GM12801 (cell line): ENCODE measurements around the gene NTRK3.

ENCODE experiments used
- TF ChIP-seq, protein P1 (sequence below): IDR thresholded peaks from one replicate; pipeline ENCODE4 v1.5.1; 2011; ENCODE audit warnings: control low read depth; ENCODE audit not compliant: insufficient read length; ENCODE audit errors: extremely low read depth

Gene NTRK3

DNA sequence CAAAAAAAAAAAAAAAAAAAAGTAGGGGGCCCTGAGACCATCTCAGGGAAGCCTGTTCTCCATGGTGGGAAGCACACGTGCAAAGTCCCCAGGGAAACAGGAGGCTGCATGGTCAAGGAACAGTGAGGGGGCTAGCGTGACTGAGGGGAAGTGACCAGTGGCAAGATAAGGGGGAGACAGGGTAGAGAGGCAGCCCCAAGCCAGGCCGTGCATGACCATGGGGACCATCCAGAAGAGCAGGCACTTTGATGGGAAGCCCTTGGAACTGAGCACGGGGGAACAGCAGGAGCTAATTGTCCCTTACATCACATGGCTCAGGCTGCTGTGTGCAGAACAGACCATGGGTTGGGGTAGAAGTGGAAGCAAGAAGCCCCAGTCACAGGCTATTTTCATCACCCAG is 196.2 kb downstream of the NTRK3 start:
- TF ChIP-seq, protein P1, sequence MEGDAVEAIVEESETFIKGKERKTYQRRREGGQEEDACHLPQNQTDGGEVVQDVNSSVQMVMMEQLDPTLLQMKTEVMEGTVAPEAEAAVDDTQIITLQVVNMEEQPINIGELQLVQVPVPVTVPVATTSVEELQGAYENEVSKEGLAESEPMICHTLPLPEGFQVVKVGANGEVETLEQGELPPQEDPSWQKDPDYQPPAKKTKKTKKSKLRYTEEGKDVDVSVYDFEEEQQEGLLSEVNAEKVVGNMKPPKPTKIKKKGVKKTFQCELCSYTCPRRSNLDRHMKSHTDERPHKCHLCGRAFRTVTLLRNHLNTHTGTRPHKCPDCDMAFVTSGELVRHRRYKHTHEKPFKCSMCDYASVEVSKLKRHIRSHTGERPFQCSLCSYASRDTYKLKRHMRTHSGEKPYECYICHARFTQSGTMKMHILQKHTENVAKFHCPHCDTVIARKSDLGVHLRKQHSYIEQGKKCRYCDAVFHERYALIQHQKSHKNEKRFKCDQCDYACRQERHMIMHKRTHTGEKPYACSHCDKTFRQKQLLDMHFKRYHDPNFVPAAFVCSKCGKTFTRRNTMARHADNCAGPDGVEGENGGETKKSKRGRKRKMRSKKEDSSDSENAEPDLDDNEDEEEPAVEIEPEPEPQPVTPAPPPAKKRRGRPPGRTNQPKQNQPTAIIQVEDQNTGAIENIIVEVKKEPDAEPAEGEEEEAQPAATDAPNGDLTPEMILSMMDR, result no peak

DNA sequence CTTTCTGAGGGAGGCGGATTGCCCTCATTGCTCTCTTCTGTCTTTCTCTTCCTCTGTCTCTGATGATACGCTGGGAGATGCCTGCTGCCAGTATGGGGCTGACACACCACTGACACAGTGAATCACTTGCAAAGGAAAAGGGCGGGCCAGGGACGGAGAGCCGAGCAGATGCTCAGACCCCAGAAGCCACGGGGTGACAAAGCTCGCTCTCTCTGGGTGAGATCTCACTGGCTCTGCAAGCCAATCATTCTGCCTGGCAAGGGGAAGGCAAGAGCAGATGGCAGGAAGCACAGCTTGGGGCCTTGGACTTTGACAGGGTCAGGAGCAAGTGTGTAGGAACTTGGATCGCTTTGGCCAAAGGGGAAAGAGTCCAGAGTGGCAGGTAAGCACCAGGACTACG is 198.7 kb downstream of the NTRK3 start:
- TF ChIP-seq, protein P1, result no peak

DNA sequence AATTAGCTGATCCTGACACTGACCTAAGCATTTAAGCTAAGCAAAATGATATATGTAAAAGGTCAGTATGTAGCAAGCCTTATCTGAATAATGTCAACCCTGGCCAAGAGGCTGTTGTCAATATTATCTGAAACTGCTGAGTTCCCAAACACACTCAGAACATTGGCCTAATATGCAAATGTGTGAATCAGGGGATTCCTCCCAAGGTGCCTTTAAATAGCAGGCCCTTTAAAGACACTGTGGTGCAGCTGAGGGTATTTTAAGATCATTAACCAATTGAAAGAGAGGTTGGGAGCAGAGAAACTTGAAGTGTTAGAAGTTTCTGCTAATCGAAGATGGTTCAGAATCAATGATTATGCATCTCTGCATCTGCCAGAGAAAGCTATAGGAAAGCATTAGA is 207.0 kb downstream of the NTRK3 start:
- TF ChIP-seq, protein P1, result no peak

DNA sequence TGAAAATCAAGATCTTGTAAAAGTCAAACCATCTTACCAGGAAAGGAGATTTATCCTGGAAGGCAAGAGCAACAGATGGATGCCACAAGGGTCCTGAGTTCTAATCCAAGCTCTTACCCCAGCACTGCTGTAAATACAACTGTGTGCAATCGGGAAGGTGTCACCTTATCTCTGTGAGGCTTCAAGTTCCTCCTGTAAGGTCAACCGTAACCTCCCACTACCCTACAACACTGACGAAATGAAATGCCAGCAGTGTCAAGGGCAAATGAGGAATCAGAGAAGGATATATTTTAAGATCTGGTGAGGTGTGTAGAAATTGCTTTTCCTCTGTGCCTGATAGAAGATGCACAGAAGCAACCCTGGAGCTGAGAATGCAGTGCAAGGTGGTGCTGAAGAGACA is 207.8 kb downstream of the NTRK3 start:
- TF ChIP-seq, protein P1, result no peak

DNA sequence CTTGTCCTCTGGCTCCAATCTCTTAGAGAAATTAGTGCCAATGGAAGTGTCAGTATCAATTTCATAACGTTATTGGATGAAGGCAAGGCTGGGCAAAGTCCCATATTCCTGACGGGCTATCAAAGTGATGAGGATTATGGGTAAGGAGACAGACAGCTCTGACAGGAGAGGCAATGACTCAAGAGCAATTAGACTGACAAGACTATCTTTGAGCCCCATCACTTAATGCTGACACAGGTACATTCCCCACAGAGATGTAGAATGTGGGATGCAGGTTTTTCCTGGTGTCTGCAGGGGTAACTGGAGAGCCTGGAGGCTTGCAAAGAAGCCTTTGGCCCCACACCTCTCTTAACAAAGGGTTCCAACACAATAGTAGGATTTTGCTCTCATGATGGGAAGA is 208.3 kb downstream of the NTRK3 start:
- TF ChIP-seq, protein P1, result no peak

DNA sequence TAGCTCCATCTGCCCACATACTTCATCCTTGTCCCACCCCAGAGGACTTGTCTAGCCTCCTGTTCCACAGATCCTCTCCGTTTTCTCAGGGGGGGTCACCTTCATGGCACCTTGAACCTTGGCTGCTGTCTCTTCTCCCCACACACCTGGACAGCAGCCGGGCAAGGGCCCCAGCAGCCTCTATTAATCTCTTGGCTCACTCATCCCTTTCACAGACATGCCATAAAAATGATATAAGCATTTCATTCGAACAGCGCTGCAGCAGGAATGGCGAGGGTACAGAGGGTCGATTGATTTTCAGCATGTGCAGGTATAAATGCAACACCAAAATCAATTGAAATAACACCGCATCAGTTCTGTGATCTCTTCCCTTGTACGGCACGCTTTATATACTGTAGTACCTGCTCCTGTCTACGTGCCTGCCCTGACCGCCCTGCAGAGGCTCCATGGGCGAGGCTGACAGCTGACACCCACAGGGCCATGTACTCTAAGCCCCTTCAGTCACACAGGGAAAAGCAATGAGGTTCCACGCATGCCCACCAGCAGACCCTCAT is 209.9 kb downstream of the NTRK3 start:
- TF ChIP-seq, protein P1, result no peak

DNA sequence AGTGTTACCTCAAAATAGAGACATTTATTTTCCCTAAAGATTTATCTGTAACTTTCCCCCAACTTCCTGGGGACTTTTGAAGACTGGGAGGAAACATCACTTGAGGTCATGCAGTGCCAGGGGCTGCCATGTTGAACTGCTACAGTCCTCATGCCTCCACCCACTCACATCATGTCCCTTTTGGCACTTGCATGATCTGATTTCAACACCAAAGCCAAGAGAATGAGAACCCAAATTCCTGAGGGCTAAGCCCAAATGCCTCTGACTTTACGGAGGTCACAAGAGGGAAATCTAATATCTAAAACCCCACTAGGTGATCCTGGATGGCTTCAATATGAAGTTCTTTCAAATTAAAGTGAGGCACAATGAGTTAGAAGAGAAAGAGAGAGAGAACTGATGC is 213.1 kb downstream of the NTRK3 start:
- TF ChIP-seq, protein P1, result no peak
